ENCODE data around the gene CCS. TPM values are rescaled to one million over a fixed set of nuclear protein-coding genes. Genes with fewer than 3 reads are reported as not detected.
A peak's percentile ranks its signal among the peaks of the same experiment; 100 is the strongest.

Gene CCS
- total and polyA plus RNA-seq, 2 of the 4 experiments (the other 2 are of a cell fraction), result 20.1 to 53.0 TPM

- peak within 1 kb of the TSS; percentile 93 for H3K4me2 ChIP-seq (ENCODE audit: low read depth, low read length)
- H2BK120ac ChIP-seq (ENCODE audit: low read depth, low read length), result peak within 1 kb of the TSS; percentile 32; the same call in 1 of the 2 replicates
- H3K14ac ChIP-seq (replicated peaks; ENCODE audit: low read depth, low read length), result peak within 1 kb of the TSS; percentile 98
- peak; percentile 95 for ATAC-seq (ENCODE audit: low read depth)
- ChIA-PET POLR2A (ENCODE audit: unreplicated experiment) (interaction anchor here (0.6 to 2.3 kb wide), 6 partner anchors 11 to 71 kb away, joined by 3 to 17 read pairs (median 6); no protein-coding TSS in a partner anchor), CTCF (interaction anchor here (0.5 to 1.6 kb wide), 5 partner anchors 20 to 290 kb away, joined by 3 to 6 read pairs (median 3); partner anchors contain the start of genes CCDC87 and CCS)
- in situ Hi-C loops (cut with MboI; ENCODE audit: low sequenced_read_pairs) (no loop called here), dilution Hi-C loops (cut with HindIII; ENCODE audit: low sequenced_read_pairs, unreplicated experiment) (no loop called here), intact Hi-C loops (cut with micrococcal nuclease) (loop anchor here (2.0 kb wide), 2 partner anchors 22 to 92 kb away; partner anchors contain the start of genes ACTN3, RBM14 and ZDHHC24)
- peak within 1 kb of the TSS; percentile 96 for H3K4ac ChIP-seq (ENCODE audit: low read depth, low read length)
- H3K79me1 ChIP-seq (ENCODE audit: low read depth in 1 of 2, low read length in 2 of 2), result peaks cover 7 to 75% of the 10 kb centered on the region in 2 experiments; a peak in 2 of 4 replicates
- WGBS, 2 experiments (ENCODE audit: extremely low coverage in 2 of 2, insufficient read length in 1 of 2), result 0% methylated on average over 41 of the region's 63 CpGs; no CpG with 5 or more reads in 1 of the 2 experiments
- peak; percentile 100 for DNase-seq
- no peaks in the 10 kb centered on the region for H3K27me3 ChIP-seq (ENCODE audit: control insufficient read depth, insufficient read depth, low read length)
- peak within 1 kb of the TSS; percentile 77 for H4K5ac ChIP-seq (ENCODE audit: low read depth, low read length)
- peaks cover 19% of the 10 kb centered on the region for H3K36me3 ChIP-seq (ENCODE audit: control insufficient read depth, insufficient read depth, low read length)
- no peak within 1 kb of the TSS for H2BK20ac ChIP-seq (ENCODE audit: low read depth, low read length)
- H3K9ac ChIP-seq (ENCODE audit: low read depth, low read length), result peak within 1 kb of the TSS; percentile 88
- H3K9me3 ChIP-seq (ENCODE audit: control insufficient read depth, insufficient read depth, low read length), result no peaks in the 10 kb centered on the region
- H3K23ac ChIP-seq (ENCODE audit: low read depth, low read length), result peak within 1 kb of the TSS; percentile 94
- peak within 1 kb of the TSS; percentile 67 for H3K56ac ChIP-seq (ENCODE audit: extremely low read depth, insufficient read depth, low read length)
- H2AK5ac ChIP-seq (ENCODE audit: low read depth, low read length), result peak within 1 kb of the TSS; percentile 91
- peak within 1 kb of the TSS; percentile 76 for H3K4me3 ChIP-seq (ENCODE audit: insufficient read depth, low read depth, low read length)
- peak within 1 kb of the TSS; percentile 89 for H2AFZ ChIP-seq (replicated peaks; ENCODE audit: low read length, poor library complexity)
- H3K27ac ChIP-seq (ENCODE audit: insufficient read depth, low read length), result peak within 1 kb of the TSS; percentile 87
- H2AK9ac ChIP-seq (replicated peaks; ENCODE audit: low read depth, low read length, poor library complexity), result peak within 1 kb of the TSS; percentile 98
- BruUV-seq (replicated peaks), result TSS peak; percentile 38
- H3K18ac ChIP-seq (ENCODE audit: low read depth, low read length), result peak within 1 kb of the TSS; percentile 47
- peak within 1 kb of the TSS; percentile 92 for H4K91ac ChIP-seq (ENCODE audit: insufficient read depth, low read depth, low read length)
- no peak within 1 kb of the TSS for H2BK15ac ChIP-seq (ENCODE audit: low read depth, low read length)
- H4K20me1 ChIP-seq (ENCODE audit: insufficient read depth, low read length), result peaks cover 76% of the 10 kb centered on the region
- H3K9me1 ChIP-seq (ENCODE audit: insufficient read depth, low read length), result peaks cover 7% of the 10 kb centered on the region; the same call in 1 of the 2 replicates
- peak within 1 kb of the TSS; percentile 65 to 96 for H4K8ac ChIP-seq (ENCODE audit: low read depth in 2 of 2, low read length in 2 of 2)
- H2BK5ac ChIP-seq (ENCODE audit: low read depth, low read length, poor library complexity, severe bottlenecking), result peak within 1 kb of the TSS; percentile 75
- H3K4me1 ChIP-seq (ENCODE audit: control insufficient read depth, insufficient read depth, low read length), result peaks cover 17% of the 10 kb centered on the region
- TF ChIP-seq BHLHE40 (IDR thresholded peaks at IDR 0.05; ENCODE audit: low read depth, low read length), result peak; percentile 18; the same call in 1 of the 2 replicates
- peak; percentile 93 for TF ChIP-seq POLR2A (IDR thresholded peaks at IDR 0.05; ENCODE audit: low read depth, low read length)
- no peak for TF ChIP-seq RFX5 (IDR thresholded peaks at IDR 0.05; ENCODE audit: low read depth, low read length)
- TF ChIP-seq CEBPB (IDR thresholded peaks at IDR 0.05; ENCODE audit: low read depth, low read length), result peak; percentile 93
- TF ChIP-seq USF2 (IDR thresholded peaks at IDR 0.05; ENCODE audit: low read depth, low read length), result 0 out of 2 replicates have a peak, but pooled peaks have one; percentile 29
- TF ChIP-seq RAD21 (IDR thresholded peaks at IDR 0.05; ENCODE audit: low read length), result no peak
- peak; percentile 40; the same call in 1 of the 2 replicates for TF ChIP-seq FOS (IDR thresholded peaks at IDR 0.05; ENCODE audit: low read depth, low read length)
- TF ChIP-seq CHD1 (IDR thresholded peaks at IDR 0.05; ENCODE audit: low read depth, low read length), result peak; percentile 89; the same call in 1 of the 2 replicates
- peak; percentile 71 for TF ChIP-seq MXI1 (IDR thresholded peaks at IDR 0.05; ENCODE audit: borderline replicate concordance, low read depth, low read length)
Measured at GRCh38 chr11:66638177-66639065, 45.4 kb downstream of the CCS start, which contains the start of gene RBM4. TSS of gene RBM4 (plus strand) at chr11:66638703. CDS start at chr11:66639712, 1,009 bp downstream.

All from IMR-90 (cell line).